Measurements from ENCODE around the gene FAM240B.
A peak's percentile ranks its signal among the peaks of the same experiment; 100 is the strongest.

Gene FAM240B

GRCh38 chr9:38671748-38672147, 48.2 kb downstream of the FAM240B start:
- TF ChIP-seq CTCF (IDR thresholded peaks at IDR 0.05; ENCODE audit: borderline replicate concordance, control extremely low read depth, extremely low read depth, insufficient read depth, missing control alignments) = no peak
- peak; percentile 63 for DNase-seq (ENCODE audit: low spot score)
- in situ Hi-C loops (cut with MboI; ENCODE audit: low sequenced_read_pairs, unreplicated experiment) = no loop called here

- in situ Hi-C loops (cut with MboI; ENCODE audit: low sequenced_read_pairs, unreplicated experiment) = no loop called here
- DNase-seq (ENCODE audit: low spot score) = no peak
- TF ChIP-seq CTCF (IDR thresholded peaks at IDR 0.05; ENCODE audit: borderline replicate concordance, control extremely low read depth, extremely low read depth, insufficient read depth, missing control alignments) = no peak
Measured at GRCh38 chr9:38671372-38671731, 48.6 kb downstream of the FAM240B start.

GRCh38 chr9:38670542-38671371, 49.2 kb downstream of the FAM240B start:
- in situ Hi-C loops (cut with MboI; ENCODE audit: low sequenced_read_pairs, unreplicated experiment) = no loop called here
- TF ChIP-seq CTCF (IDR thresholded peaks at IDR 0.05; ENCODE audit: borderline replicate concordance, control extremely low read depth, extremely low read depth, insufficient read depth, missing control alignments) = no peak
- no peak for DNase-seq (ENCODE audit: low spot score)

GRCh38 chr9:38668791-38669466, 51.0 kb downstream of the FAM240B start:
- in situ Hi-C loops (cut with MboI; ENCODE audit: low sequenced_read_pairs, unreplicated experiment) = no loop called here
- DNase-seq (ENCODE audit: low spot score) = no peak
- no peak for TF ChIP-seq CTCF (IDR thresholded peaks at IDR 0.05; ENCODE audit: borderline replicate concordance, control extremely low read depth, extremely low read depth, insufficient read depth, missing control alignments)

- in situ Hi-C loops (cut with MboI; ENCODE audit: low sequenced_read_pairs, unreplicated experiment) = no loop called here
- no peak for DNase-seq (ENCODE audit: low spot score)
Measured at GRCh38 chr9:38662763-38663593, 57.0 kb downstream of the FAM240B start.

More at GRCh38 chr9:38662763-38663593, 57.0 kb downstream of the FAM240B start:
- TF ChIP-seq CTCF (IDR thresholded peaks at IDR 0.05; ENCODE audit: borderline replicate concordance, control extremely low read depth, extremely low read depth, insufficient read depth, missing control alignments) = no peak

All from GM13976 (cell line).